ENCODE data around the gene REPIN1. TPM values are rescaled to one million over a fixed set of nuclear protein-coding genes. Genes with fewer than 3 reads are reported as not detected.

REPIN1 gene
- polyA plus RNA-seq, 1 donor: 135 TPM

- no CpG with 5 or more reads among the region's 5 CpGs for WGBS (ENCODE audit: insufficient coverage, low lambda C conversion rate)
- no peaks in the 10 kb centered on the region for H3K27me3 ChIP-seq (ENCODE audit: control insufficient read depth, insufficient read depth, low read length)
- DNase-seq: no peak
- no peak overlapping the region for H3K4me3 ChIP-seq (ENCODE audit: low read length)
- peaks cover 4% of the 10 kb centered on the region for H3K9me3 ChIP-seq (ENCODE audit: control insufficient read depth, low read depth, low read length)
- no peak overlapping the region for H3K27ac ChIP-seq (ENCODE audit: low read length)
- peaks cover 47% of the 10 kb centered on the region for H3K36me3 ChIP-seq (ENCODE audit: control insufficient read depth, insufficient read depth, low read length)
- peaks cover 70% of the 10 kb centered on the region for H3K4me1 ChIP-seq (ENCODE audit: control insufficient read depth, insufficient read depth, low read length)
Observed at GRCh38 chr7:150374472-150374871, 5.8 kb downstream of the REPIN1 start.

GRCh38 chr7:150375662-150376521 is 7.3 kb downstream of the REPIN1 start:
- Histone ChIP-seq H3K4me1 (ENCODE audit: control insufficient read depth, insufficient read depth, low read length) (peaks cover 69% of the 10 kb centered on the region), H3K4me3 (ENCODE audit: low read length) (no peak overlapping the region), H3K9me3 (ENCODE audit: control insufficient read depth, low read depth, low read length) (peaks cover 4% of the 10 kb centered on the region), H3K27me3 (ENCODE audit: control insufficient read depth, insufficient read depth, low read length) (no peaks in the 10 kb centered on the region), H3K36me3 (ENCODE audit: control insufficient read depth, insufficient read depth, low read length) (peaks cover 38% of the 10 kb centered on the region), H3K27ac (ENCODE audit: low read length) (peak overlapping the region; percentile 98)
- no peak for DNase-seq
- WGBS (ENCODE audit: insufficient coverage, low lambda C conversion rate): no CpG with 5 or more reads among the region's 10 CpGs

- H3K36me3 ChIP-seq (ENCODE audit: control insufficient read depth, insufficient read depth, low read length): peaks cover 31% of the 10 kb centered on the region
- H3K4me1 ChIP-seq (ENCODE audit: control insufficient read depth, insufficient read depth, low read length): peaks cover 68% of the 10 kb centered on the region
- no peak overlapping the region for H3K4me3 ChIP-seq (ENCODE audit: low read length)
- WGBS (ENCODE audit: insufficient coverage, low lambda C conversion rate): 60% methylated on average over 2 of the region's 6 CpGs
- peaks cover 4% of the 10 kb centered on the region for H3K9me3 ChIP-seq (ENCODE audit: control insufficient read depth, low read depth, low read length)
- DNase-seq: no peak
- no peaks in the 10 kb centered on the region for H3K27me3 ChIP-seq (ENCODE audit: control insufficient read depth, insufficient read depth, low read length)
- peak overlapping the region; percentile 98 for H3K27ac ChIP-seq (ENCODE audit: low read length)
Observed at GRCh38 chr7:150376560-150376959, 7.9 kb downstream of the REPIN1 start.

- Histone ChIP-seq H3K36me3 (ENCODE audit: control insufficient read depth, insufficient read depth, low read length) (peaks cover 27% of the 10 kb centered on the region), H3K4me3 (ENCODE audit: low read length) (no peak overlapping the region), H3K27me3 (ENCODE audit: control insufficient read depth, insufficient read depth, low read length) (no peaks in the 10 kb centered on the region), H3K9me3 (ENCODE audit: control insufficient read depth, low read depth, low read length) (peaks cover 4% of the 10 kb centered on the region), H3K4me1 (ENCODE audit: control insufficient read depth, insufficient read depth, low read length) (peaks cover 74% of the 10 kb centered on the region), H3K27ac (ENCODE audit: low read length) (peak overlapping the region; percentile 98)
- no peak for DNase-seq
- no CpG with 5 or more reads among the region's 3 CpGs for WGBS (ENCODE audit: insufficient coverage, low lambda C conversion rate)
Observed at GRCh38 chr7:150377196-150377595, 8.6 kb downstream of the REPIN1 start.

GRCh38 chr7:150377635-150378034 is 9.0 kb downstream of the REPIN1 start:
- Histone ChIP-seq H3K9me3 (ENCODE audit: control insufficient read depth, low read depth, low read length) (peaks cover 2% of the 10 kb centered on the region), H3K36me3 (ENCODE audit: control insufficient read depth, insufficient read depth, low read length) (peaks cover 23% of the 10 kb centered on the region), H3K4me1 (ENCODE audit: control insufficient read depth, insufficient read depth, low read length) (peaks cover 77% of the 10 kb centered on the region), H3K27ac (ENCODE audit: low read length) (peak overlapping the region; percentile 98), H3K4me3 (ENCODE audit: low read length) (no peak overlapping the region), H3K27me3 (ENCODE audit: control insufficient read depth, insufficient read depth, low read length) (no peaks in the 10 kb centered on the region)
- DNase-seq: peak; percentile 82 to 91
- WGBS (ENCODE audit: insufficient coverage, low lambda C conversion rate): no CpG with 5 or more reads among the region's 4 CpGs

GRCh38 chr7:150378115-150378852 is 9.7 kb downstream of the REPIN1 start:
- Histone ChIP-seq H3K4me1 (ENCODE audit: control insufficient read depth, insufficient read depth, low read length) (peaks cover 77% of the 10 kb centered on the region), H3K27ac (ENCODE audit: low read length) (peak overlapping the region; percentile 98), H3K36me3 (ENCODE audit: control insufficient read depth, insufficient read depth, low read length) (peaks cover 16% of the 10 kb centered on the region), H3K9me3 (ENCODE audit: control insufficient read depth, low read depth, low read length) (peaks cover 2% of the 10 kb centered on the region), H3K4me3 (ENCODE audit: low read length) (peak overlapping the region; percentile 92), H3K27me3 (ENCODE audit: control insufficient read depth, insufficient read depth, low read length) (no peaks in the 10 kb centered on the region)
- WGBS (ENCODE audit: insufficient coverage, low lambda C conversion rate): no CpG with 5 or more reads among the region's 32 CpGs
- DNase-seq: peak; percentile 78 to 92

- Histone ChIP-seq H3K36me3 (ENCODE audit: control insufficient read depth, insufficient read depth, low read length) (peaks cover 10% of the 10 kb centered on the region), H3K4me1 (ENCODE audit: control insufficient read depth, insufficient read depth, low read length) (peaks cover 78% of the 10 kb centered on the region), H3K9me3 (ENCODE audit: control insufficient read depth, low read depth, low read length) (peaks cover 2% of the 10 kb centered on the region), H3K4me3 (ENCODE audit: low read length) (peak within 1 kb of the TSS; percentile 92), H3K27me3 (ENCODE audit: control insufficient read depth, insufficient read depth, low read length) (no peaks in the 10 kb centered on the region), H3K27ac (ENCODE audit: low read length) (peak within 1 kb of the TSS; percentile 98)
- WGBS (ENCODE audit: insufficient coverage, low lambda C conversion rate): no CpG with 5 or more reads among the region's 60 CpGs
- peak; percentile 95 to 97 for DNase-seq
Observed at GRCh38 chr7:150378853-150379440, 10.3 kb downstream of the REPIN1 start, which contains the start of gene ZNF775. ZNF775 (plus strand) TSS chr7:150379330; CDS start chr7:150388471, 9,141 bp downstream.

- DNase-seq: peak in 1 of 2 donors; percentile 49
- Histone ChIP-seq H3K36me3 (ENCODE audit: control insufficient read depth, insufficient read depth, low read length) (peaks cover 2% of the 10 kb centered on the region), H3K4me1 (ENCODE audit: control insufficient read depth, insufficient read depth, low read length) (peaks cover 78% of the 10 kb centered on the region), H3K27ac (ENCODE audit: low read length) (peak overlapping the region; percentile 58), H3K27me3 (ENCODE audit: control insufficient read depth, insufficient read depth, low read length) (no peaks in the 10 kb centered on the region), H3K9me3 (ENCODE audit: control insufficient read depth, low read depth, low read length) (peaks cover 2% of the 10 kb centered on the region), H3K4me3 (ENCODE audit: low read length) (peak overlapping the region; percentile 75)
- no CpG with 5 or more reads among the region's 52 CpGs for WGBS (ENCODE audit: insufficient coverage, low lambda C conversion rate)
Observed at GRCh38 chr7:150379441-150380379, 11.1 kb downstream of the REPIN1 start.

GRCh38 chr7:150380463-150380862 is 11.8 kb downstream of the REPIN1 start:
- peak overlapping the region; percentile 58 for H3K27ac ChIP-seq (ENCODE audit: low read length)
- H3K4me1 ChIP-seq (ENCODE audit: control insufficient read depth, insufficient read depth, low read length): peaks cover 85% of the 10 kb centered on the region
- 32% methylated on average over 3 of the region's 11 CpGs for WGBS (ENCODE audit: insufficient coverage, low lambda C conversion rate)
- DNase-seq: no peak
- H3K27me3 ChIP-seq (ENCODE audit: control insufficient read depth, insufficient read depth, low read length): no peaks in the 10 kb centered on the region
- peaks cover 2% of the 10 kb centered on the region for H3K36me3 ChIP-seq (ENCODE audit: control insufficient read depth, insufficient read depth, low read length)
- peak overlapping the region; percentile 75 for H3K4me3 ChIP-seq (ENCODE audit: low read length)
- H3K9me3 ChIP-seq (ENCODE audit: control insufficient read depth, low read depth, low read length): peaks cover 2% of the 10 kb centered on the region

Measured in large intestine (tissue), 3 donors.